HL-60 (cell line): ENCODE measurements around the gene EPHA6.

Experiments used
- DNase-seq, 2 experiments: peaks; one replicate each; pipeline ENCODE4 v3.0.0-alpha.2; 2010 to 2020; ENCODE audit warnings: low read depth in 1 of 2, low spot score in 1 of 2
- H3K27ac ChIP-seq: fragments of 250-450 bp; sonication (Bioruptor Pico); replicated peaks from 2 replicates; pipeline ENCODE4 v1.5.1; 2020; ENCODE audit warnings: mild to moderate bottlenecking, moderate library complexity
- H3K27me3 ChIP-seq: fragments of 250-450 bp; sonication (Bioruptor Pico); 2 replicates; pipeline ENCODE4 v1.5.1; 2021; ENCODE audit warnings: mild to moderate bottlenecking, moderate library complexity; ENCODE audit not compliant: insufficient read depth, poor library complexity, severe bottlenecking
- H3K4me3 ChIP-seq: replicated peaks from 2 replicates; pipeline ENCODE4 v1.5.1; 2011; ENCODE audit warnings: mild to moderate bottlenecking, control low read depth, low read length; ENCODE audit not compliant: insufficient read depth
- GABPA ChIP-seq: IDR thresholded peaks from 2 replicates; pipeline ENCODE4 v1.6.1; 2012; ENCODE audit warnings: low read depth
- POLR2AphosphoS5 ChIP-seq: IDR thresholded peaks from 2 replicates; pipeline ENCODE4 v1.6.1; 2012; ENCODE audit warnings: low read depth
- SPI1 ChIP-seq: IDR thresholded peaks from 2 replicates; pipeline ENCODE4 v1.6.1; 2012; ENCODE audit warnings: low read depth, mild to moderate bottlenecking, borderline replicate concordance
- TF ChIP-seq, protein P1 (sequence below): IDR thresholded peaks from 2 replicates; pipeline ENCODE4 v1.6.1; 2012; ENCODE audit warnings: low read depth; ENCODE audit not compliant: insufficient replicate concordance
- TF ChIP-seq, protein P2 (sequence below): IDR thresholded peaks from one replicate; pipeline ENCODE4 v1.5.1; 2011; ENCODE audit warnings: low read length, control low read depth, inconsistent platforms; ENCODE audit not compliant: insufficient read depth

The EPHA6 gene

DNA sequence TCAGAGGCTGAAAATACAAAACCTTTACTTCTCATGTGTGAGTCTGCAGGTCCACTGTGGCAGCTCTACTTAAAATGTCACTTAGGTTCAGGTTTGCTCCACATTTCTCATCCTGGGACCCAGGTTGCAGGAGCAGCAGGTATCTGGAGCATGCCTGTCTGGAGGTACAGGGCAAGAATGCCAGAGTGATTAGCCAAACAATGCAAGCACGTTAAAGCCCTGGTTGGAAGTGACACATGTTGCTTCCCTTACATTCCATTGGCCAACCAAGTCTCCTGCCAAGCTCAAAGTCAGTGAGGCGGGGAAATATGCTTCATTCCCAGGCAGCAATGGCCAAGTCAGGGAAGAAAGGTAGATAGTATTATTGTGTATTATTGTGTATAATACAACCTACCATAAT lies 873.3 kb downstream of the EPHA6 start:
- no peak for DNase-seq

DNA sequence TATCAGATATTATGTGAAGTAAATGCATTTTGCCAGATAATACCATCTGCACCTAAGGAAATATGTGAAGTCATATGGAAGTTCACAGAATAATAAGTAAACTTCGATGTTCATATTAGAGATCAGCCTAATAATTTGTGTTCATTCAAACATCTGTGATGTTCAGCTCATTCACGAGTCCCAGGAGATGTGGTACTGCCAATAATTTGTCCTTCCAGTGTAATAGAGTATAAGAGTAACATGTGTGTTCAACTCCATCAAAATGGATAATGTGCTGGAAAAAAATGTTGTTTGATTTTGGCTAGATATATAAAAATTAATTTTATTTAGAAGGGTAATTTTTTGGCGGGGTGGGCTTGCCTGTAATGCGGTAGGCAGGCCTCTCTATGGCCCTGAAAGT lies 874.7 kb downstream of the EPHA6 start:
- no peak overlapping the region for H3K4me3 ChIP-seq
- no peak for DNase-seq
- TF ChIP-seq, protein P1, sequence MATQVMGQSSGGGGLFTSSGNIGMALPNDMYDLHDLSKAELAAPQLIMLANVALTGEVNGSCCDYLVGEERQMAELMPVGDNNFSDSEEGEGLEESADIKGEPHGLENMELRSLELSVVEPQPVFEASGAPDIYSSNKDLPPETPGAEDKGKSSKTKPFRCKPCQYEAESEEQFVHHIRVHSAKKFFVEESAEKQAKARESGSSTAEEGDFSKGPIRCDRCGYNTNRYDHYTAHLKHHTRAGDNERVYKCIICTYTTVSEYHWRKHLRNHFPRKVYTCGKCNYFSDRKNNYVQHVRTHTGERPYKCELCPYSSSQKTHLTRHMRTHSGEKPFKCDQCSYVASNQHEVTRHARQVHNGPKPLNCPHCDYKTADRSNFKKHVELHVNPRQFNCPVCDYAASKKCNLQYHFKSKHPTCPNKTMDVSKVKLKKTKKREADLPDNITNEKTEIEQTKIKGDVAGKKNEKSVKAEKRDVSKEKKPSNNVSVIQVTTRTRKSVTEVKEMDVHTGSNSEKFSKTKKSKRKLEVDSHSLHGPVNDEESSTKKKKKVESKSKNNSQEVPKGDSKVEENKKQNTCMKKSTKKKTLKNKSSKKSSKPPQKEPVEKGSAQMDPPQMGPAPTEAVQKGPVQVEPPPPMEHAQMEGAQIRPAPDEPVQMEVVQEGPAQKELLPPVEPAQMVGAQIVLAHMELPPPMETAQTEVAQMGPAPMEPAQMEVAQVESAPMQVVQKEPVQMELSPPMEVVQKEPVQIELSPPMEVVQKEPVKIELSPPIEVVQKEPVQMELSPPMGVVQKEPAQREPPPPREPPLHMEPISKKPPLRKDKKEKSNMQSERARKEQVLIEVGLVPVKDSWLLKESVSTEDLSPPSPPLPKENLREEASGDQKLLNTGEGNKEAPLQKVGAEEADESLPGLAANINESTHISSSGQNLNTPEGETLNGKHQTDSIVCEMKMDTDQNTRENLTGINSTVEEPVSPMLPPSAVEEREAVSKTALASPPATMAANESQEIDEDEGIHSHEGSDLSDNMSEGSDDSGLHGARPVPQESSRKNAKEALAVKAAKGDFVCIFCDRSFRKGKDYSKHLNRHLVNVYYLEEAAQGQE = no peak
- no peak for TF ChIP-seq SPI1
- no peak for TF ChIP-seq POLR2AphosphoS5
- no peak for TF ChIP-seq GABPA
- TF ChIP-seq, protein P2, sequence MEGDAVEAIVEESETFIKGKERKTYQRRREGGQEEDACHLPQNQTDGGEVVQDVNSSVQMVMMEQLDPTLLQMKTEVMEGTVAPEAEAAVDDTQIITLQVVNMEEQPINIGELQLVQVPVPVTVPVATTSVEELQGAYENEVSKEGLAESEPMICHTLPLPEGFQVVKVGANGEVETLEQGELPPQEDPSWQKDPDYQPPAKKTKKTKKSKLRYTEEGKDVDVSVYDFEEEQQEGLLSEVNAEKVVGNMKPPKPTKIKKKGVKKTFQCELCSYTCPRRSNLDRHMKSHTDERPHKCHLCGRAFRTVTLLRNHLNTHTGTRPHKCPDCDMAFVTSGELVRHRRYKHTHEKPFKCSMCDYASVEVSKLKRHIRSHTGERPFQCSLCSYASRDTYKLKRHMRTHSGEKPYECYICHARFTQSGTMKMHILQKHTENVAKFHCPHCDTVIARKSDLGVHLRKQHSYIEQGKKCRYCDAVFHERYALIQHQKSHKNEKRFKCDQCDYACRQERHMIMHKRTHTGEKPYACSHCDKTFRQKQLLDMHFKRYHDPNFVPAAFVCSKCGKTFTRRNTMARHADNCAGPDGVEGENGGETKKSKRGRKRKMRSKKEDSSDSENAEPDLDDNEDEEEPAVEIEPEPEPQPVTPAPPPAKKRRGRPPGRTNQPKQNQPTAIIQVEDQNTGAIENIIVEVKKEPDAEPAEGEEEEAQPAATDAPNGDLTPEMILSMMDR = no peak
- H3K27me3 ChIP-seq = no peaks in the 10 kb centered on the region
- H3K27ac ChIP-seq = no peak overlapping the region

More for the DNA sequence above, 873.3 kb downstream of the EPHA6 start:
- H3K27ac ChIP-seq = no peak overlapping the region
- TF ChIP-seq, protein P1 = no peak
- TF ChIP-seq, protein P2 = no peak
- no peak for TF ChIP-seq SPI1
- TF ChIP-seq POLR2AphosphoS5 = no peak
- TF ChIP-seq GABPA = no peak
- H3K4me3 ChIP-seq = no peak overlapping the region
- no peaks in the 10 kb centered on the region for H3K27me3 ChIP-seq

DNA sequence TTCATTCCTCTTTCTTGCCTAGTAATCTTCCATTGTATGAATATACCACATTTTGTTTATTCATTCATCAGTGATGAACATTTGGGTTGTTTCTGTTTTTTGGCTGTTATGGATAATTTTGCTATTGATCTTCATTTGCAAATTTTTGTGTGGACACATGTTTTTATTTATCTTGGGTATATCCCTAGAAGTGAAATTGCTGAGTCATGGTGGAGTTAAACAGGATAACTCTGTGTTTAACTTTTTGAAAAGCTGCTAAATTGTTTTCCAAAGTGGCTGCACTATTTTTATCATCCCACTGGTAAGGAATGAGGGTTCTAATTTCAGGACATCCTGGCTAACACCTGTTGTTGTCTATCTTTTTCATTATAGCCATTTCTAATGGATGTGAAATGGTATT lies 875.6 kb downstream of the EPHA6 start:
- H3K27me3 ChIP-seq = no peaks in the 10 kb centered on the region
- no peak for DNase-seq
- TF ChIP-seq, protein P2 = no peak
- no peak for TF ChIP-seq SPI1
- TF ChIP-seq POLR2AphosphoS5 = no peak
- TF ChIP-seq, protein P1 = no peak
- no peak for TF ChIP-seq GABPA
- no peak overlapping the region for H3K4me3 ChIP-seq
- no peak overlapping the region for H3K27ac ChIP-seq
